ENCODE measurements around the gene NAA25. TPM values are rescaled to one million over a fixed set of nuclear protein-coding genes. Genes with fewer than 3 reads are reported as not detected.
A peak's percentile ranks its signal among the peaks of the same experiment; 100 is the strongest.

The NAA25 gene
- total RNA-seq, 4 donors from 2014 or later = 13.9 to 30.8 (median 23.0) TPM

- no peak for TF ChIP-seq POLR2A (IDR thresholded peaks at IDR 0.05)
- TF ChIP-seq, protein P1, sequence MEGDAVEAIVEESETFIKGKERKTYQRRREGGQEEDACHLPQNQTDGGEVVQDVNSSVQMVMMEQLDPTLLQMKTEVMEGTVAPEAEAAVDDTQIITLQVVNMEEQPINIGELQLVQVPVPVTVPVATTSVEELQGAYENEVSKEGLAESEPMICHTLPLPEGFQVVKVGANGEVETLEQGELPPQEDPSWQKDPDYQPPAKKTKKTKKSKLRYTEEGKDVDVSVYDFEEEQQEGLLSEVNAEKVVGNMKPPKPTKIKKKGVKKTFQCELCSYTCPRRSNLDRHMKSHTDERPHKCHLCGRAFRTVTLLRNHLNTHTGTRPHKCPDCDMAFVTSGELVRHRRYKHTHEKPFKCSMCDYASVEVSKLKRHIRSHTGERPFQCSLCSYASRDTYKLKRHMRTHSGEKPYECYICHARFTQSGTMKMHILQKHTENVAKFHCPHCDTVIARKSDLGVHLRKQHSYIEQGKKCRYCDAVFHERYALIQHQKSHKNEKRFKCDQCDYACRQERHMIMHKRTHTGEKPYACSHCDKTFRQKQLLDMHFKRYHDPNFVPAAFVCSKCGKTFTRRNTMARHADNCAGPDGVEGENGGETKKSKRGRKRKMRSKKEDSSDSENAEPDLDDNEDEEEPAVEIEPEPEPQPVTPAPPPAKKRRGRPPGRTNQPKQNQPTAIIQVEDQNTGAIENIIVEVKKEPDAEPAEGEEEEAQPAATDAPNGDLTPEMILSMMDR (IDR thresholded peaks at IDR 0.05) = no peak
- DNase-seq (ENCODE audit: low spot score in 2 of 2) = no peak
- intact Hi-C loops (cut with DNase I; ENCODE audit: low total_unique reads) = no loop called here
- H3K4me3 ChIP-seq (ENCODE audit: low read depth, poor library complexity, severe bottlenecking) = no peak overlapping the region
- WGBS, 2 donors = 4% methylated on average over 2 of the region's 2 CpGs
These were observed 21.9 kb upstream of the NAA25 start for GRCh38 chr12:112130441-112130998.

DNA sequence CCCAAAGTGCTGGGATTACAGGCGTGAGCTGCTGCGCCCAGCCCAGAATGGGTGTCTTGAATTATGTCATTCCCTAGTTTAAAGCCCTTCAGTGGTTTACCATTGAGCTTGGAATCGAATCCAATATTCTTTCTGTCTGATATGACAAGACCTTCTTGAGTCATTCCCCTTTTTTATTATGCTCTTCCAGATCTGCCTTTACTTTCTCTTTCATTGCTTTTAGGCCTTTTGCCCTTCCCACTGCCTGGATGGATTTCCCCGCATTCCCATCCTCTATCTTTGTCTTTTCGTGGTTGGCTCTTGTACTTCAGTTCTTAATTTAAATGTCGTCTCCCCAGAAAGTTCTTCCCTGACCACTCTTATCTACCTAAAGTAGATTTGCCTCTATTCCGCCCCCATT is 18.3 kb upstream of the NAA25 start:
- intact Hi-C loops (cut with DNase I; ENCODE audit: low total_unique reads) = no loop called here
- 56% methylated on average over 7 of the region's 7 CpGs for WGBS, 2 donors

DNA sequence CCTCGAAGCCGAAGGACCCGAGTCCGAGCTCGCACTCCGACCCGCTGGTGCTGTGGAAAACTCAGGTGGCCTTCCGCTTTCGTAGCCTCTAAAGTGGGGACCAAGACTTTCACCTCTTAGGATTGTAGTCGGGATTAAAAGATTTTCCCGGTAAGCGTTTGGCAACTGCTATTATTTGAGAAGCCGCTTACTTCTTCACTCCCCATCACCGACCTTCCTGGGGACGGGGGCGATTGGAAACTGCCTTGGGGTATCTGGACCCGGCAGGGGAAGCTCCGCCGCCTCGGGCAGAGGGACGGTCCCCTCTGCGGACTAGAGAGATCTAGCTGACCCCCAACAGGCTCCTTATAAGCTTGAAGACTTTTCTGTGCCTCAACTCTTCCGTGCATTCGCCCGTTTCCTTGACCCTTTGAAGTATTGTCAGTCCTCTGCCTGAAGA is 17.4 kb upstream of the NAA25 start:
- WGBS, 2 donors = 2% methylated on average over 24 to 25 of the region's 25 CpGs
- peak overlapping the region; percentile 80 for H3K4me3 ChIP-seq (ENCODE audit: low read depth, poor library complexity, severe bottlenecking)
- intact Hi-C loops (cut with DNase I; ENCODE audit: low total_unique reads) = no loop called here
- no peak for DNase-seq (ENCODE audit: low spot score in 2 of 2)
- no peak for TF ChIP-seq POLR2A (IDR thresholded peaks at IDR 0.05)
- TF ChIP-seq, protein P1 (IDR thresholded peaks at IDR 0.05) = no peak

More for the DNA sequence above, 18.3 kb upstream of the NAA25 start:
- TF ChIP-seq, protein P1 (IDR thresholded peaks at IDR 0.05) = no peak
- no peak for TF ChIP-seq POLR2A (IDR thresholded peaks at IDR 0.05)
- DNase-seq (ENCODE audit: low spot score in 2 of 2) = peak in 1 of 2 donors; percentile 28
- no peak overlapping the region for H3K4me3 ChIP-seq (ENCODE audit: low read depth, poor library complexity, severe bottlenecking)

DNA sequence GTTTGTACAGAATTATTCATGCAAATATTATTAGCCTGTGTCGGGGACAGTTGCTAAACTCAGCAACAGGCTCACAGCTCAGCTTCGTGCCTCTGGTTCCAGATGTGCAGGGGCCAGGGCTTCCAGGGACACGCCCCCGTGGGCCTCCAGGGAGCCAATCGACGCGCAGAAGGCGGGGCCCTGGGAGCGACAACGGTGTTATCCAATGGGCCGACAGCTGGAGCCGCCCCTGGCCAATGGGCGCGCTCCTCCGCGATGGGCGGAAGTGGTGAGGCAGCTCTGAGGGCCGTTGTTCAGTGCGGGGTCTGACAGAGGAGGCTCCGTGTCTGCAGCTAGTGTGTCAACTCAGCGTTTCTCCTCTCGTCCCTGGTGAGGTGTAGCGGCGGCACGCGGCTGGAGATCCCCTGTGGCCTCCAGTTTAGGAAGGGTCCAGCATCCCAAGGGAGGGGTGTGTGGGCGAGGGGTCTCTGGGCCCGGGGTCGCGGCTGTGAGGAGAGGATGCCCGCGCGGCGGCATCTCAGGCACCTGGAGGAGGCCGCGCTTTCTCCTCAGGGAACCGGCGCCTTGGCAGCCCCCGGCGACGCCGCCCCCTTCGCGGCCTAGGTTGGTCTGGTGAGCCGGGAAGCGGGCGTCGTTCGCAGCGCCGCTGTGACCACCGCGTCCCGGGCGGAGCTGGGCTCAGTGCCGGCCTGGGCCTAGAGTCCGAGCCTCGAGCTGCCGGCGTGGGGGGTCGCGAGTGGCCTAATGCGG is 16.8 kb upstream of the NAA25 start, which contains the start of gene TRAFD1:
TSS of gene TRAFD1 (plus strand) at position 311 of the 750 bp plus-strand sequence. CDS start 4,963 bp downstream, outside the sequence.
- peak in 1 of 2 donors; percentile 79 for TF ChIP-seq POLR2A (IDR thresholded peaks at IDR 0.05)
- TF ChIP-seq, protein P1 (IDR thresholded peaks at IDR 0.05) = no peak
- intact Hi-C loops (cut with DNase I; ENCODE audit: low total_unique reads) = no loop called here
- WGBS, 2 donors = 0% methylated on average over 33 to 36 of the region's 63 CpGs
- DNase-seq (ENCODE audit: low spot score in 2 of 2) = peak; percentile 97 to 100
- H3K4me3 ChIP-seq (ENCODE audit: low read depth, poor library complexity, severe bottlenecking) = peak within 1 kb of the TSS; percentile 80

GRCh38 chr12:112124918-112125249 is 16.3 kb upstream of the NAA25 start:
- intact Hi-C loops (cut with DNase I; ENCODE audit: low total_unique reads) = no loop called here
- peak in 1 of 2 donors; percentile 8 for DNase-seq (ENCODE audit: low spot score in 2 of 2)
- WGBS, 2 donors = 0 to 6% methylated on average over 1 of the region's 1 CpG
- TF ChIP-seq, protein P1 (IDR thresholded peaks at IDR 0.05) = no peak
- no peak overlapping the region for H3K4me3 ChIP-seq (ENCODE audit: low read depth, poor library complexity, severe bottlenecking)

Data from lower leg skin (tissue), 4 donors.